Sigmoid colon (tissue), 4 donors: ENCODE measurements around the gene ZNF653.

Experiments
- EP300 ChIP-seq, 4 donors: sonication (generic); formaldehyde crosslinking; IDR thresholded peaks; one replicate each; pipeline ENCODE4 v1.6.1; 2017; ENCODE audit warnings: antibody characterized with exemption in 4 of 4
- POLR2A ChIP-seq, 2 donors: fragments of 450-650 bp; IDR thresholded peaks; one replicate each; pipeline ENCODE4 v1.6.1; 2016; ENCODE audit warnings: antibody characterized with exemption in 2 of 2, mild to moderate bottlenecking in 2 of 2, moderate library complexity in 2 of 2
- TF ChIP-seq, protein P1 (sequence below), 4 experiments: fragments of 450-650 bp in 3 of 4; fragments of 200-600 bp in 1 of 4; IDR thresholded peaks; one replicate each; pipeline ENCODE4 v1.5.1; 2016 to 2019; ENCODE audit warnings: antibody characterized with exemption in 4 of 4, mild to moderate bottlenecking in 3 of 4, moderate library complexity in 2 of 4

DNA sequence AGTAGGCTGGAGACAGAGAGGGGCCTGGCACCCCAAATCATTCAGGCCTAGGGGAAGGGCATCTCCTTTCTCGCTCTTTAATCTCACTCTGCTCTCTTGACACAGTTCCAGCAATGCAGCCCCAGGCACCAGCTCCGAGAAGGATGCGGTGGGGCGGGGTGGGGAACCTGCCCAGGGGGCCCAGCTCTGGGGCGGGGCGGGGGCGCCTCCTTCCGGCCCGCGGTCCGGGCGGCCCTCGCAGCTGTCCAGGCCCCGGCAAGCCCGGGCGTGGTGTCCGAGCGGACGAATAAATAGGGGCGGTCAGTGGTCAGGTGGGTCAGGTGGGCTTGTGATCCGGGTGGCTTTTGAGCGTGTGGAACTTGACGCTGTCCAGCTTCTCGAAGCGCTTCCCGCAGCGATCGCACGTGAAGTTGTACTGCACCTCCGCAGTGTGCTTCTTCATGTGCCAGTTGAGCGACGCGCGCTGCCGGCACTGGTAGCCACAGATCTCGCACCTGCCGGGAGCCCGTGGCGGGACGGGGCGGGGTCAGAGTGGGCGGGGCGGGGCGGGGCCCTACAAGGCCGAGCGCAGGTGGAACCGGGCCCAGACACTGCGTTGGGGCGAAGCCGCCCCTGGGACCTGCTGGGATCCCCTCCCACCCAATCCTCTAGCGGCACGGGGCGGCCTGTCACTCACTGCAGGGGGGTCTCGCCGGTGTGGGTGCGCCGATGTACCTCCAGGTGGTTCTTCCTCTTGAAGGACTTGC, 22.1 kb downstream of the ZNF653 start:
- TF ChIP-seq, protein P1, sequence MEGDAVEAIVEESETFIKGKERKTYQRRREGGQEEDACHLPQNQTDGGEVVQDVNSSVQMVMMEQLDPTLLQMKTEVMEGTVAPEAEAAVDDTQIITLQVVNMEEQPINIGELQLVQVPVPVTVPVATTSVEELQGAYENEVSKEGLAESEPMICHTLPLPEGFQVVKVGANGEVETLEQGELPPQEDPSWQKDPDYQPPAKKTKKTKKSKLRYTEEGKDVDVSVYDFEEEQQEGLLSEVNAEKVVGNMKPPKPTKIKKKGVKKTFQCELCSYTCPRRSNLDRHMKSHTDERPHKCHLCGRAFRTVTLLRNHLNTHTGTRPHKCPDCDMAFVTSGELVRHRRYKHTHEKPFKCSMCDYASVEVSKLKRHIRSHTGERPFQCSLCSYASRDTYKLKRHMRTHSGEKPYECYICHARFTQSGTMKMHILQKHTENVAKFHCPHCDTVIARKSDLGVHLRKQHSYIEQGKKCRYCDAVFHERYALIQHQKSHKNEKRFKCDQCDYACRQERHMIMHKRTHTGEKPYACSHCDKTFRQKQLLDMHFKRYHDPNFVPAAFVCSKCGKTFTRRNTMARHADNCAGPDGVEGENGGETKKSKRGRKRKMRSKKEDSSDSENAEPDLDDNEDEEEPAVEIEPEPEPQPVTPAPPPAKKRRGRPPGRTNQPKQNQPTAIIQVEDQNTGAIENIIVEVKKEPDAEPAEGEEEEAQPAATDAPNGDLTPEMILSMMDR (IDR thresholded peaks at IDR 0.05), result no peak
- TF ChIP-seq POLR2A (IDR thresholded peaks at IDR 0.05), result no peak
- no peak for TF ChIP-seq EP300 (IDR thresholded peaks at IDR 0.05)
